Gastroesophageal sphincter (tissue), 4 donors: ENCODE data around the gene GGA3. TPM values are rescaled to one million over a fixed set of nuclear protein-coding genes. Genes with fewer than 3 reads are reported as not detected.

ENCODE experiments used
- ATAC-seq: fragments of 150-250 bp; one replicate; pipeline ENCODE4 v1.9.1; 2016; ENCODE audit warnings: mild to moderate bottlenecking, moderate library complexity
- H3K27ac ChIP-seq, 4 donors: fragments of 200-600 bp; sonication (generic) in 3 of 4; 1 replicate in 3 of 4; 2 replicates in 1 of 4; pipeline ENCODE4 v1.5.1; 2016 to 2019
- H3K27me3 ChIP-seq: fragments of 200-600 bp; sonication (generic); one replicate; pipeline ENCODE4 v1.5.1; 2019
- H3K36me3 ChIP-seq, 2 donors: fragments of 200-600 bp; sonication (generic); one replicate each; pipeline ENCODE4 v1.5.1; 2019; ENCODE audit warnings: control low read depth in 1 of 2
- H3K4me1 ChIP-seq, 3 donors: fragments of 200-600 bp; sonication (generic); 1 replicate in 2 of 3; 2 replicates in 1 of 3; pipeline ENCODE4 v1.5.1; 2016 to 2019; ENCODE audit warnings: control low read depth in 2 of 3
- H3K4me3 ChIP-seq, 2 donors: fragments of 200-600 bp; sonication (generic); one replicate each; pipeline ENCODE4 v1.5.1; 2019; ENCODE audit warnings: mild to moderate bottlenecking in 1 of 2, moderate library complexity in 1 of 2
- H3K9me3 ChIP-seq, 3 donors: fragments of 200-600 bp; sonication (generic); one replicate each; pipeline ENCODE4 v1.5.1; 2017 to 2019; ENCODE audit warnings: control low read depth in 2 of 3
- EP300 ChIP-seq: sonication (generic); formaldehyde crosslinking; IDR thresholded peaks from one replicate; pipeline ENCODE4 v1.6.1; 2017; ENCODE audit warnings: antibody characterized with exemption, mild to moderate bottlenecking
- POLR2A ChIP-seq, 2 donors: fragments of 450-650 bp; IDR thresholded peaks; one replicate each; pipeline ENCODE4 v1.6.1; 2017; ENCODE audit warnings: antibody characterized with exemption in 2 of 2, mild to moderate bottlenecking in 2 of 2, moderate library complexity in 1 of 2
- POLR2AphosphoS5 ChIP-seq: sonication (generic); formaldehyde crosslinking; IDR thresholded peaks from one replicate; pipeline ENCODE4 v1.6.1; 2017; ENCODE audit warnings: antibody characterized with exemption
- WGBS, 2 donors: methylation state at CpG; one replicate each; pipeline ENCODE4 v1.1.5; 2018; ENCODE audit warnings: low coverage in 1 of 2; 5-methylcytosine and 5-hydroxymethylcytosine counted together
- total RNA-seq, 4 donors: library from RNA; depleted of rRNA; stranded (reverse); fragments of >200 nt; gene quantifications; one replicate each; pipeline ENCODE4 v1.1.0, GENCODE V29; 2016
- TF ChIP-seq, protein P1 (sequence below), 4 experiments: fragments of 200-600 bp in 2 of 4; fragments of 450-650 bp in 2 of 4; sonication (generic) in 1 of 4; IDR thresholded peaks; one replicate each; pipeline ENCODE4 v1.5.1; 2017 to 2019; ENCODE audit warnings: antibody characterized with exemption in 4 of 4, mild to moderate bottlenecking in 2 of 4, moderate library complexity in 2 of 4

Gene GGA3
- total RNA-seq, 4 donors from 2014 or later, result 19.5 to 27.8 (median 24.5) TPM

DNA sequence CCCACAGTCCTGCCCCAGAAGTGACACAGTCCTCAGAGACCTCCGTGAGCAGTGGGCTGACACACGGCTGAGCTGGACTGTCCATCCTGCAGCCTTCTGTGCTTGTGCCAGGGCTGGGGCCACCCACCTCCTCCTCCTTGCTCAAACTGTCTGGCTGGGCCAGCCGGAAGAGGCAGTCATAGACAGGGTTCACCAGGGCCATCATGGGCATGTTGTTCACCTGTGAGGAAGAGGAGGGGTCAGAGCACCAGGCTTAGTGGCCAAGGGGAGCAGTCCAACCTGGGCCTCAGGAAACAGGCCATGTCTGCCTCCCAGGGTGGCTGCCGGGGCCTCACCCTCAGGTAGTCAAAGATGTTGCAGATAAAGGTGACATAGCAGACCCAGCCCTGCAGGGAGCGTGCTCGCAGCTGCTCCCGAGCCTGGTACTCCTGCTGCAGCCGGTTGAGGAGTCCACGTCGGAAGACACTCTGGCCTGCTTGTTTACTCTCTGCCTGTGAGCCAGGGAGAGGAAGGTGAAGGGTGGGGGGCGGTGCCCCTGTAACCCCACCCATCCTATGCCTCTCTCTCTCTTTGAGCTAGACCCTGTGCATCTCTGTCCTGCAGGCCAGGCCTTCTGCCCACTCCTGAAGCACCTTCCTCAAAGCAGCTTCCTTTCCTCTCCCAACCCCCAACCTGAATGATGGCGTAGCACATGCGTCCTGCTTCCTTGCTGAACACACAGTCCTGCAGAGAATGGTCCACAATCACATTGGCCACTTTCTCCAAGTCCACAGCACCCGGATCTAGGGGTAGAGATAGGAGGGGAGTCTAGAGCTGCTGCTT lies 6.2 kb upstream of the GGA3 start:
- Histone ChIP-seq H3K4me3 (no peak overlapping the region), H3K27ac (no peak overlapping the region), H3K36me3 (peaks cover 0 to 50% of the 10 kb centered on the region in 2 donors), H3K9me3 (no peaks in the 10 kb centered on the region), H3K27me3 (no peaks in the 10 kb centered on the region), H3K4me1 (peaks cover 0 to 40% (median 19%) of the 10 kb centered on the region in 3 donors)
- WGBS, 2 donors, result 30 to 48% methylated on average over 2 to 7 of the region's 14 CpGs
- TF ChIP-seq POLR2AphosphoS5, result no peak
- TF ChIP-seq EP300, result no peak
- TF ChIP-seq, protein P1, sequence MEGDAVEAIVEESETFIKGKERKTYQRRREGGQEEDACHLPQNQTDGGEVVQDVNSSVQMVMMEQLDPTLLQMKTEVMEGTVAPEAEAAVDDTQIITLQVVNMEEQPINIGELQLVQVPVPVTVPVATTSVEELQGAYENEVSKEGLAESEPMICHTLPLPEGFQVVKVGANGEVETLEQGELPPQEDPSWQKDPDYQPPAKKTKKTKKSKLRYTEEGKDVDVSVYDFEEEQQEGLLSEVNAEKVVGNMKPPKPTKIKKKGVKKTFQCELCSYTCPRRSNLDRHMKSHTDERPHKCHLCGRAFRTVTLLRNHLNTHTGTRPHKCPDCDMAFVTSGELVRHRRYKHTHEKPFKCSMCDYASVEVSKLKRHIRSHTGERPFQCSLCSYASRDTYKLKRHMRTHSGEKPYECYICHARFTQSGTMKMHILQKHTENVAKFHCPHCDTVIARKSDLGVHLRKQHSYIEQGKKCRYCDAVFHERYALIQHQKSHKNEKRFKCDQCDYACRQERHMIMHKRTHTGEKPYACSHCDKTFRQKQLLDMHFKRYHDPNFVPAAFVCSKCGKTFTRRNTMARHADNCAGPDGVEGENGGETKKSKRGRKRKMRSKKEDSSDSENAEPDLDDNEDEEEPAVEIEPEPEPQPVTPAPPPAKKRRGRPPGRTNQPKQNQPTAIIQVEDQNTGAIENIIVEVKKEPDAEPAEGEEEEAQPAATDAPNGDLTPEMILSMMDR (IDR thresholded peaks at IDR 0.05), result no peak
- TF ChIP-seq POLR2A (IDR thresholded peaks at IDR 0.05), result no peak
- ATAC-seq, result no peak

DNA sequence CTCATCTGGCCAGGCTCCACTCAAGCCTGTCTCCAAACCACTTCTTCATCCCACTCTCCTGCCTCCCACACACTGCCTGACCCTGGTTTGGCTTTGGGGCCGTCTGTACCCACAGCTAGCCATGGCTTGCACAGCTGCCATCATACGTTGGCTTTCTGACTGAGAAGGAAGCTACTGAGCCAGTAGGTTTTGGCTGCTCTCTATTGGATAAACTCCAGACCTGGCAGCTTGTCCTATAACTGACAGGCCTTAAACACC lies 5.7 kb upstream of the GGA3 start:
- TF ChIP-seq, protein P1 (IDR thresholded peaks at IDR 0.05), result no peak
- TF ChIP-seq POLR2AphosphoS5 (no peak), EP300 (no peak), POLR2A (IDR thresholded peaks at IDR 0.05) (no peak)
- no CpG with 5 or more reads among the region's 2 CpGs for WGBS, 2 donors
- Histone ChIP-seq H3K9me3 (no peaks in the 10 kb centered on the region), H3K4me3 (no peak overlapping the region), H3K27me3 (no peaks in the 10 kb centered on the region), H3K4me1 (peaks cover 0 to 40% (median 18%) of the 10 kb centered on the region in 3 donors), H3K36me3 (peaks cover 0 to 50% of the 10 kb centered on the region in 2 donors), H3K27ac (no peak overlapping the region)
- no peak for ATAC-seq

DNA sequence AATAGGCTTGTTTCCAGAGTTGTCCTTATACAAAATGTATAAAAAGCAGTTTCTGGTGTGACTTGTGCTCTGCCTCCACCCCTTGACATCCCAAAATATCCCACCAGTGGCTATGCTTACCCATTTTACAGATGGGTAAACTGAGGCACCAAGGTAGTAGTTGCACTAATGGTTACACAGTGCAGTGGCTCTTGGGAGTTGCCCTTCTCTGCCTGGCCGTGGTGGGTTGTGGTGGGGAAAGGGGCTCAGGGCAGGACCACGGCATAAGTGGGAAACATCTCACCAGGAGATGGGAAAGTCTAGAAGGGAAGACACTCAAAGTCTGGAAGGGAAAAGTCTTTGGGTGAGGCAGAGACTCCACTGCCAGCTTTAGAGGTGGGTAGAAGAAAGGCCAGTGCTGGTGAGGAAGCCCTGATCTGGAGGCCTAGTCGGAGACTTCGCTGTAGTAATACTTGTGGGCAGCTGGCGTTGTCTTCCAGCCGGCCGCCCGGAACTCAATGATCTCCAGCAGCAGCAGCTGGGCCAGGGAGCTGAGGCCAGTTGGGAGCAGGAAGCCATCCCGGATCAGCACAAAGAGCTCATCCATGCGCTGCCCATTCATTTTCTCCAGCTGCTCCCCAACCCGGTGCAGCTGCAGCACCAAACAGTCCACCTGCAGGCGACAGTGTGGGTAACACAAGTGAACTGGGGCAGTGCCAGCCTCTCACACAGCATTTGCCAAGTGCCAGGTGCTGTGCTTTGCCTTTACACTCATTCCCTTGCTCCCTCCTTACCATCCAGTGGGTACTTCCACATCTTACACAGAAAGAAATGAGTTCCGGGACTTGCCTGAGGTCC lies 5.1 kb upstream of the GGA3 start:
- Histone ChIP-seq H3K27me3 (no peaks in the 10 kb centered on the region), H3K36me3 (peaks cover 0 to 50% of the 10 kb centered on the region in 2 donors), H3K4me1 (peaks cover 0 to 35% (median 15%) of the 10 kb centered on the region in 3 donors), H3K27ac (no peak overlapping the region), H3K9me3 (no peaks in the 10 kb centered on the region), H3K4me3 (no peak overlapping the region)
- ATAC-seq, result no peak
- no peak for TF ChIP-seq EP300
- TF ChIP-seq, protein P1 (IDR thresholded peaks at IDR 0.05), result no peak
- TF ChIP-seq POLR2A (IDR thresholded peaks at IDR 0.05), result no peak
- no peak for TF ChIP-seq POLR2AphosphoS5
- WGBS, 2 donors, result 77 to 84% methylated on average over 10 of the region's 13 CpGs

DNA sequence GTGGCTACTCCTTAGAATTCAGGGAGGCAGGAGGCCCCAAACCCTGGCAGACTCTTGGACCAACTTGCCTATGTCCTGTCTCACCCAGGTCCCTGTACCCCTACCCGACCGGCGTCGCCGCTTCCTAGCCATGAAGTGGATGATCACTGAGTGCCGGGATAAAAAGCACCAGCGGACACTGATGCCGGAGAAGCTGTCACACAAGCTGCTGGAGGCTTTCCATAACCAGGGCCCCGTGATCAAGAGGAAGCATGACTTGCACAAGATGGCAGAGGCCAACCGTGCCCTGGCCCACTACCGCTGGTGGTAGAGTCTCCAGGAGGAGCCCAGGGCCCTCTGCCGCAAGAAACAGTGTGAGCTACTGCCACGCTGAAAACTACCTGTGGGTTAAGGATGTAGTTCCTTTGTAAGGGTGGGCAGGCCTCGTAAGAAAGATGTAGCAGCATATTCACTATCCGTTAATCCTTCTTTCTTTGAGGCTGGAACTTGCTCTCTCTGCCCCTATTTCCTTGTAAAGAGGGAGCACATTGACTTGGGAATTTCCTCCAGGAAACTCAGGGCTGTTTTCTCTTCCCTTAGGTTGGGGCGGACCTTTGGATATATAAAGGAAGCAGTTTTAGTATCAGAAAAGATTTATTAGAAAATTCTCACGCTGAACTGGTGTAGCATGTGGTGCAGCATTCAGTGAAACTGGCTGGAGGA lies 4.4 kb upstream of the GGA3 start:
- Histone ChIP-seq H3K4me1 (peaks cover 0 to 37% (median 15%) of the 10 kb centered on the region in 3 donors), H3K27me3 (no peaks in the 10 kb centered on the region), H3K36me3 (peaks cover 0 to 50% of the 10 kb centered on the region in 2 donors), H3K9me3 (no peaks in the 10 kb centered on the region), H3K27ac (no peak overlapping the region), H3K4me3 (no peak overlapping the region)
- whole genome bisulfite sequencing, 2 donors, result 73 to 82% methylated on average over 3 to 9 of the region's 17 CpGs
- TF ChIP-seq POLR2AphosphoS5, result no peak
- TF ChIP-seq EP300, result no peak
- TF ChIP-seq POLR2A (IDR thresholded peaks at IDR 0.05), result no peak
- TF ChIP-seq, protein P1 (IDR thresholded peaks at IDR 0.05), result no peak
- ATAC-seq, result no peak
